ENCODE data around the gene TOP1.

GRCh38 chr20:41133709-41134361 lies 105.2 kb downstream of the TOP1 start:
- no peak for TF ChIP-seq POLR2A (IDR thresholded peaks at IDR 0.05)
- no peak for TF ChIP-seq CTCF (IDR thresholded peaks at IDR 0.05 in 4 of 5, conservative IDR thresholded peaks at IDR 0.05 in 1 of 5)
